Measurements from ENCODE around the gene RIMS4. TPM values are rescaled to one million over a fixed set of nuclear protein-coding genes. Genes with fewer than 3 reads are reported as not detected.

RIMS4 gene
- total and polyA plus RNA-seq, 9 of the 15 experiments (the other 6 are each of a cell fraction or from before 2014, with no cell fraction given): 0.04 TPM; not detected in 8

DNA sequence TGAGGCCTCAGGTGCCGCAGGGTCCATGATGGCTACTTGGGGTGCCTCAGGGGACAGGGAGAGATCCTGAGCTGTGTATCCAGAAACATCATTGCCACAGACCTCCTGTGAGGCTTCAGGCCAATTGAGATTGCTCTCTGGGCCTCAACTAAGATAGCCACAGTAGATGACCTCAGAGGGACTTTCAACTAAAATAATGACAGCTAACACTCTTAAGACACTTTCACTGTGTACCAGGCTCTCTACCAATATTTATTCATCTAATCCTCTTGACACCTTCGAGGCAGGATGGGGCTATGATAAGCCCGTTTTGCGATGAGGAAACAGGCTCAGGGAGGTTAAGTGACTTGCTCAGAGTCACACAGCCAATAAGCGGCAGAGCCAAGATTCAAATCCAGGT lies 10.7 kb downstream of the RIMS4 start:
- ATAC-seq: no peak
- Histone ChIP-seq H3K36me3 (ENCODE audit: control insufficient read depth, insufficient read depth, low read length) (no peaks in the 10 kb centered on the region), H3K27me3 (ENCODE audit: control insufficient read depth in 2 of 2, insufficient read depth in 2 of 2, low read length in 2 of 2) (peaks cover 7 to 27% of the 10 kb centered on the region in 2 experiments; a peak in 3 of 5 replicates), H3K4me1 (replicated peaks in 1 of 2; ENCODE audit: control insufficient read depth in 2 of 2, insufficient read depth in 2 of 2, low read length in 2 of 2) (no peaks in the 10 kb centered on the region), H3K4me2 (ENCODE audit: insufficient read depth, low read length) (no peak overlapping the region), H3K9me1 (ENCODE audit: control insufficient read depth, insufficient read depth, low read length) (no peaks in the 10 kb centered on the region), H3K79me2 (ENCODE audit: control insufficient read depth, insufficient read depth, low read length) (no peaks in the 10 kb centered on the region), H3K27ac (ENCODE audit: extremely low read depth, low read depth, low read length) (no peak overlapping the region), H3K4me3 (no peak overlapping the region), H2AFZ (ENCODE audit: low read depth, low read length) (no peak overlapping the region), H3K9ac (ENCODE audit: insufficient read depth in 1 of 2, low read depth in 2 of 2, low read length in 2 of 2) (no peak overlapping the region), H3K9me3 (replicated peaks; ENCODE audit: control insufficient read depth, insufficient read depth, low read depth, low read length) (no peaks in the 10 kb centered on the region), H4K20me1 (replicated peaks; ENCODE audit: control insufficient read depth, insufficient read depth, low read length) (no peaks in the 10 kb centered on the region; the same call in 1 of the 2 replicates)
- in situ Hi-C loops (cut with MboI): no loop called here
- POLR2A ChIA-PET: interaction anchor here (0.6 to 0.8 kb wide), 2 partner anchors 8 to 305 kb away, joined by 4 to 6 read pairs; no protein-coding TSS in a partner anchor
- no TSS peak for BruUV-seq (replicated peaks)
- peak; percentile 9 for TF ChIP-seq ZFP36 (IDR thresholded peaks at IDR 0.05; ENCODE audit: low read depth, low read length, partially characterized antibody)
- no peak for TF ChIP-seq FOXM1 (IDR thresholded peaks at IDR 0.05; ENCODE audit: low read depth)
- no peak for TF ChIP-seq FOXM1 (CRISPR knock-in tag; IDR thresholded peaks at IDR 0.05; ENCODE audit: low read depth)
- no peak for TF ChIP-seq SRF (CRISPR knock-in tag; IDR thresholded peaks at IDR 0.05)
- peak; percentile 30 for TF ChIP-seq RBM25 (IDR thresholded peaks at IDR 0.05; ENCODE audit: low read depth, low read length, severe bottlenecking)
- 3% methylated on average over 5 of the region's 5 CpGs for WGBS (ENCODE audit: insufficient coverage, low coverage, missing lambda C conversion rate)
- no peak for FAIRE-seq
- intact Hi-C loops (cut with micrococcal nuclease): loop anchor here (1.0 kb wide), 1 partner anchor 68 kb away; no protein-coding TSS in a partner anchor
- no peak for DNase-seq (ENCODE audit: extremely low read depth in 1 of 4, low spot score in 3 of 4)
- CTCF ChIA-PET (ENCODE audit: low intra/inter-chr PET ratio): interaction anchor here (0.5 to 2.4 kb wide), 5 partner anchors 68 to 603 kb away, joined by 3 to 17 read pairs (median 4); no protein-coding TSS in a partner anchor
